HCT116 (cell line): ENCODE measurements around the gene MTHFD2L. TPM values are rescaled to one million over a fixed set of nuclear protein-coding genes. Genes with fewer than 3 reads are reported as not detected.

Experiments
- ATAC-seq: fragments of 200-7000 bp; cut with Tn5 transposase; 2 replicates; pipeline ENCODE4 v1.9.1; 2020; ENCODE audit warnings: mild to moderate bottlenecking, moderate library complexity
- BruUV-seq: library from RNA; stranded (reverse); fragments of 400-500 nt; replicated peaks from 2 replicates; lab custom pipeline; 2021; lab: Mats Ljungman, UMichigan
- CTCF ChIA-PET: fragments of 300-600 bp; sonication (Branson Sonifier 250); formaldehyde crosslinking; loops from one replicate; lab custom pipeline; 2021; ENCODE audit warnings: antibody characterized with exemption; lab: Charles Lee
- POLR2A ChIA-PET: fragments of 300-600, 350-600 bp; sonication (Branson Sonifier 250); formaldehyde crosslinking; loops from one replicate; lab custom pipeline; 2021; ENCODE audit warnings: antibody characterized with exemption; lab: Charles Lee
- RAD21 ChIA-PET, 2 experiments: fragments of 300-600 bp; sonication (Branson Sonifier 250); formaldehyde crosslinking; loops; one replicate each; lab custom pipeline; 2023; ENCODE audit warnings: low total read pairs in 2 of 2; ENCODE audit not compliant: uncharacterized antibody in 2 of 2, unreplicated experiment in 2 of 2, low non-redundant PET in 1 of 2; lab: Charles Lee
- DNase-seq: peaks from one replicate; pipeline ENCODE4 v3.0.0-alpha.2; 2010; ENCODE audit warnings: low read depth, low spot score
- H2AFZ ChIP-seq: fragments of 200-600 bp; shearing (Covaris generic), sonication (generic); 2 replicates; pipeline ENCODE4 v1.6.1; 2017; ENCODE audit warnings: low read depth, mixed run types, mixed read lengths, antibody characterized with exemption, low read length; ENCODE audit not compliant: poor library complexity, severe bottlenecking
- H3K27ac ChIP-seq: 2 replicates; pipeline ENCODE4 v1.5.1; 2012; ENCODE audit warnings: low read depth, low read length
- H3K27me3 ChIP-seq: fragments of 200-600 bp; sonication (generic); 2 replicates; pipeline ENCODE4 v1.6.1; 2016; ENCODE audit warnings: mixed run types, low read length, mixed read lengths; ENCODE audit not compliant: insufficient read depth
- H3K36me3 ChIP-seq, 2 experiments: fragments of 200-500 bp in 1 of 2; fragments of 200-600 bp in 1 of 2; sonication (Bioruptor generic) in 1 of 2; sonication (generic) in 1 of 2; 2 replicates each; pipeline versions ENCODE4 v1.5.1 to v1.6.1; 2014 to 2016; ENCODE audit warnings: low read length in 2 of 2, inconsistent platforms in 1 of 2, mixed read lengths in 1 of 2, mixed run types in 1 of 2; ENCODE audit not compliant: insufficient read depth in 2 of 2, control insufficient read depth in 1 of 2
- H3K4me1 ChIP-seq, 2 experiments: fragments of 200-600 bp in 1 of 2; sonication (generic) in 1 of 2; 2 replicates each; pipeline versions ENCODE4 v1.5.1 to v1.6.1; 2012 to 2017; ENCODE audit warnings: low read length in 2 of 2, inconsistent platforms in 1 of 2, mild to moderate bottlenecking in 1 of 2, mixed read lengths in 1 of 2, mixed run types in 1 of 2, moderate library complexity in 1 of 2; ENCODE audit not compliant: insufficient read depth in 2 of 2, control insufficient read depth in 1 of 2
- H3K4me2 ChIP-seq: fragments of 200-600 bp; sonication (generic); 2 replicates; pipeline ENCODE4 v1.6.1; 2017; ENCODE audit warnings: mixed run types, low read length, mixed read lengths
- H3K4me3 ChIP-seq, 2 experiments: fragments of 200-600 bp in 1 of 2; sonication (generic) in 1 of 2; replicated peaks in 1 of 2; 2 replicates each; pipeline ENCODE4 v1.5.1; 2011 to 2016; ENCODE audit warnings: low read length in 2 of 2, control low read depth in 1 of 2, low read depth in 1 of 2, mild to moderate bottlenecking in 1 of 2, mixed read lengths in 1 of 2, mixed run types in 1 of 2
- H3K79me2 ChIP-seq: fragments of 200-600 bp; sonication (generic); 2 replicates; pipeline ENCODE4 v1.6.1; 2017; ENCODE audit warnings: mild to moderate bottlenecking, mixed run types, low read length, moderate library complexity, mixed read lengths; ENCODE audit not compliant: insufficient read depth
- H3K9ac ChIP-seq: fragments of 200-600 bp; sonication (generic); 2 replicates; pipeline ENCODE4 v1.6.1; 2016; ENCODE audit warnings: low read length, mixed read lengths
- H3K9me2 ChIP-seq: fragments of 200-600 bp; sonication (generic), shearing (Covaris generic); 2 replicates; pipeline ENCODE4 v1.6.1; 2017; ENCODE audit warnings: mixed run types, mild to moderate bottlenecking, moderate library complexity; ENCODE audit not compliant: insufficient read depth
- H3K9me3 ChIP-seq, 2 experiments: fragments of 200-500 bp in 1 of 2; fragments of 200-600 bp in 1 of 2; sonication (Bioruptor generic) in 1 of 2; sonication (generic) in 1 of 2; 2 replicates each; pipeline ENCODE4 v1.6.1; 2014 to 2017; ENCODE audit warnings: low read length in 2 of 2, mixed read lengths in 2 of 2, inconsistent platforms in 1 of 2, low read depth in 1 of 2, mild to moderate bottlenecking in 1 of 2, mixed run types in 1 of 2, moderate library complexity in 1 of 2; ENCODE audit not compliant: control insufficient read depth in 1 of 2, insufficient read depth in 1 of 2
- H4K20me1 ChIP-seq: fragments of 200-600 bp; sonication (generic), shearing (Covaris generic); 2 replicates; pipeline ENCODE4 v1.6.1; 2017; ENCODE audit warnings: mixed run types, mild to moderate bottlenecking, moderate library complexity; ENCODE audit not compliant: insufficient read depth
- EGR1 ChIP-seq: IDR thresholded peaks from 2 replicates; pipeline ENCODE4 v1.6.1; 2012; ENCODE audit warnings: low read depth
- POLR2A ChIP-seq: IDR thresholded peaks from 2 replicates; pipeline ENCODE4 v1.7.0; 2011; ENCODE audit warnings: borderline replicate concordance; ENCODE audit not compliant: insufficient read depth, insufficient read length; ENCODE audit errors: extremely low read depth
- RAD21 ChIP-seq: IDR thresholded peaks from 2 replicates; pipeline ENCODE4 v1.6.1; 2012; ENCODE audit warnings: low read depth, mild to moderate bottlenecking
- SIN3A ChIP-seq: IDR thresholded peaks from 2 replicates; pipeline ENCODE4 v1.6.1; 2012; ENCODE audit warnings: low read depth
- TCF7L2 ChIP-seq: IDR thresholded peaks from 2 replicates; pipeline ENCODE4 v1.7.0; 2011; ENCODE audit warnings: borderline replicate concordance, inconsistent platforms; ENCODE audit not compliant: insufficient read depth, insufficient read length; ENCODE audit errors: extremely low read depth
- ZNF274 ChIP-seq: fragments of 200-500 bp; sonication (Bioruptor generic); IDR thresholded peaks from 2 replicates; pipeline ENCODE4 v1.6.1; 2014; ENCODE audit warnings: mild to moderate bottlenecking, low read depth, low read length, inconsistent platforms
- intact Hi-C: fragments of 100-400 bp; cut with micrococcal nuclease; formaldehyde crosslinking; loops from 2 replicates; pipeline ENCODE4 v1.10.0; 2022
- total RNA-seq: library from RNA; stranded (reverse); gene quantifications from one replicate; pipeline ENCODE4 v1.2.1, GENCODE V29; 2021; ENCODE audit not compliant: unreplicated experiment
- TF ChIP-seq, protein P1 (sequence below): IDR thresholded peaks from 2 replicates; pipeline ENCODE4 v1.6.1; 2011; ENCODE audit warnings: mild to moderate bottlenecking, low read length, moderate library complexity; ENCODE audit not compliant: insufficient replicate concordance; ENCODE audit errors: extremely low read depth
- TF ChIP-seq, protein P2 (sequence below), 3 experiments: fragments of 200-600 bp in 1 of 3; sonication (generic) in 1 of 3; IDR thresholded peaks in 2 of 3; conservative IDR thresholded peaks in 1 of 3; 2 replicates each; pipeline ENCODE4 v1.5.1; 2012 to 2017; ENCODE audit warnings: low read depth in 2 of 3, low read length in 2 of 3, antibody characterized with exemption in 1 of 3, borderline replicate concordance in 1 of 3, control low read depth in 1 of 3, mild to moderate bottlenecking in 1 of 3, mixed read lengths in 1 of 3, mixed run types in 1 of 3, moderate library complexity in 1 of 3; ENCODE audit not compliant: insufficient read depth in 1 of 3
- TF ChIP-seq, protein P3 (sequence below): IDR thresholded peaks from 2 replicates; pipeline ENCODE4 v1.6.1; 2012
- TF ChIP-seq, protein P4 (sequence below): IDR thresholded peaks from 2 replicates; pipeline ENCODE4 v1.6.1; 2012; ENCODE audit warnings: low read depth

MTHFD2L gene
- total RNA-seq, 1 experiment from 2014 or later = 15.0 TPM

DNA sequence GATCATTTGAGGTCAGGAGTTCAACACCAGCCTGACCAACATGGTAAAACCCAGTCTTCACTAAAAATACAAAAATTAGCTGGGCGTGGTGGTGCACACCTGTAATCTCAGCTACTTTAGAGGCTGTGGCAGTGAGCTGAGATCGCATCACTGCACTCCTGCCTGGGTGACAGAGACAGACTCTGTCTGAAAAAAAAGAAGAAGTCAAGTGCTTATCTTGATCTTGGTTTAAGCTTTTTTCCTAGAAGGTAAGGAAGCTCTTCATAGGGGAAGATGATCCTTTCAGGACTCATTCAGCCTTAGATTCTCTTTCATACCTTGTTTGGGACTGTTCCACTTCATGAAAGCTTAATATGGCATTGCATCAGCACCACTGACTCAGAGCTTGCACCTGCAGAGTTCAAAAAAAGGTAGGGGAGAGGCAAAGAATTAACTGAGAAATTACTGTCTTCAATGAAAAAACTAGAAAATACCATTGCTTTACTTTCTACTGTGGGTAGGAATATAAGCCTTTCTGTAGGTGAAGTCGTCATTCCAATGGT is 79.6 kb downstream of the MTHFD2L start (continued):
- TF ChIP-seq, protein P1, sequence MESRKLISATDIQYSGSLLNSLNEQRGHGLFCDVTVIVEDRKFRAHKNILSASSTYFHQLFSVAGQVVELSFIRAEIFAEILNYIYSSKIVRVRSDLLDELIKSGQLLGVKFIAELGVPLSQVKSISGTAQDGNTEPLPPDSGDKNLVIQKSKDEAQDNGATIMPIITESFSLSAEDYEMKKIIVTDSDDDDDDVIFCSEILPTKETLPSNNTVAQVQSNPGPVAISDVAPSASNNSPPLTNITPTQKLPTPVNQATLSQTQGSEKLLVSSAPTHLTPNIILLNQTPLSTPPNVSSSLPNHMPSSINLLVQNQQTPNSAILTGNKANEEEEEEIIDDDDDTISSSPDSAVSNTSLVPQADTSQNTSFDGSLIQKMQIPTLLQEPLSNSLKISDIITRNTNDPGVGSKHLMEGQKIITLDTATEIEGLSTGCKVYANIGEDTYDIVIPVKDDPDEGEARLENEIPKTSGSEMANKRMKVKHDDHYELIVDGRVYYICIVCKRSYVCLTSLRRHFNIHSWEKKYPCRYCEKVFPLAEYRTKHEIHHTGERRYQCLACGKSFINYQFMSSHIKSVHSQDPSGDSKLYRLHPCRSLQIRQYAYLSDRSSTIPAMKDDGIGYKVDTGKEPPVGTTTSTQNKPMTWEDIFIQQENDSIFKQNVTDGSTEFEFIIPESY = no peak

DNA sequence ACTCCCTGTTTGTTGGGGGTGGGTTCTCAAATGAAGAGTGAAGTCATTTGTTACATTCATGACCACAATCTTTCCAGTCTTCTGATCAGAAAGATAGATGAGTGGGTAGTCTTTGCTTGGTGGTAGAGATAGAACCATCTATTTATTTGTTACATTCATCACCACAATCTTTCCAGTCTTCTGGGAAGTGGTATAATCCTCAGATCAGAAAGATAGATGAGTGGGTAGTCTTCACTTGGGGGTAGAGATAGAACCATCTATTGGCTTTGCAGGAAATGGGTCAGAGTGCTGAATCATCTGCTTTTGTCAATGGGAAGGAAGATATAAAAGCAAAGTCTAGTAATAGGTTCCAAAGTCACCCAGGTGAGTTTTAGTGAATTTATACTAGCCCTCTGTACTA is 86.1 kb downstream of the MTHFD2L start:
- ATAC-seq = no peak
- Histone ChIP-seq H4K20me1 (no peaks in the 10 kb centered on the region), H3K79me2 (no peaks in the 10 kb centered on the region), H3K27me3 (no peaks in the 10 kb centered on the region), H3K9ac (no peak overlapping the region), H3K9me3 (no peaks in the 10 kb centered on the region), H3K4me2 (no peak overlapping the region), H3K4me1 (no peaks in the 10 kb centered on the region), H3K27ac (no peak overlapping the region), H3K4me3 (no peak overlapping the region), H3K36me3 (no peaks in the 10 kb centered on the region), H3K9me2 (peaks cover 4% of the 10 kb centered on the region; the same call in 1 of the 2 replicates), H2AFZ (no peak overlapping the region)
- BruUV-seq = no TSS peak
- ChIA-PET RAD21 (no interaction called here), CTCF (no interaction called here), POLR2A (no interaction called here)
- no peak for DNase-seq
- intact Hi-C loops = no loop called here
- no peak for TF ChIP-seq SIN3A
- no peak for TF ChIP-seq ZNF274
- no peak for TF ChIP-seq TCF7L2
- TF ChIP-seq EGR1 = no peak
- TF ChIP-seq, protein P2, sequence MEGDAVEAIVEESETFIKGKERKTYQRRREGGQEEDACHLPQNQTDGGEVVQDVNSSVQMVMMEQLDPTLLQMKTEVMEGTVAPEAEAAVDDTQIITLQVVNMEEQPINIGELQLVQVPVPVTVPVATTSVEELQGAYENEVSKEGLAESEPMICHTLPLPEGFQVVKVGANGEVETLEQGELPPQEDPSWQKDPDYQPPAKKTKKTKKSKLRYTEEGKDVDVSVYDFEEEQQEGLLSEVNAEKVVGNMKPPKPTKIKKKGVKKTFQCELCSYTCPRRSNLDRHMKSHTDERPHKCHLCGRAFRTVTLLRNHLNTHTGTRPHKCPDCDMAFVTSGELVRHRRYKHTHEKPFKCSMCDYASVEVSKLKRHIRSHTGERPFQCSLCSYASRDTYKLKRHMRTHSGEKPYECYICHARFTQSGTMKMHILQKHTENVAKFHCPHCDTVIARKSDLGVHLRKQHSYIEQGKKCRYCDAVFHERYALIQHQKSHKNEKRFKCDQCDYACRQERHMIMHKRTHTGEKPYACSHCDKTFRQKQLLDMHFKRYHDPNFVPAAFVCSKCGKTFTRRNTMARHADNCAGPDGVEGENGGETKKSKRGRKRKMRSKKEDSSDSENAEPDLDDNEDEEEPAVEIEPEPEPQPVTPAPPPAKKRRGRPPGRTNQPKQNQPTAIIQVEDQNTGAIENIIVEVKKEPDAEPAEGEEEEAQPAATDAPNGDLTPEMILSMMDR (IDR thresholded peaks at IDR 0.05 in 2 of 3, conservative IDR thresholded peaks at IDR 0.05 in 1 of 3; ENCODE audit: borderline replicate concordance in 1 of 3, insufficient read depth in 1 of 3, low read depth in 2 of 3, low read length in 2 of 3) = no peak
- TF ChIP-seq, protein P3, sequence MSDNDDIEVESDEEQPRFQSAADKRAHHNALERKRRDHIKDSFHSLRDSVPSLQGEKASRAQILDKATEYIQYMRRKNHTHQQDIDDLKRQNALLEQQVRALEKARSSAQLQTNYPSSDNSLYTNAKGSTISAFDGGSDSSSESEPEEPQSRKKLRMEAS = no peak
- no peak for TF ChIP-seq POLR2A
- no peak for TF ChIP-seq RAD21
- TF ChIP-seq, protein P4, sequence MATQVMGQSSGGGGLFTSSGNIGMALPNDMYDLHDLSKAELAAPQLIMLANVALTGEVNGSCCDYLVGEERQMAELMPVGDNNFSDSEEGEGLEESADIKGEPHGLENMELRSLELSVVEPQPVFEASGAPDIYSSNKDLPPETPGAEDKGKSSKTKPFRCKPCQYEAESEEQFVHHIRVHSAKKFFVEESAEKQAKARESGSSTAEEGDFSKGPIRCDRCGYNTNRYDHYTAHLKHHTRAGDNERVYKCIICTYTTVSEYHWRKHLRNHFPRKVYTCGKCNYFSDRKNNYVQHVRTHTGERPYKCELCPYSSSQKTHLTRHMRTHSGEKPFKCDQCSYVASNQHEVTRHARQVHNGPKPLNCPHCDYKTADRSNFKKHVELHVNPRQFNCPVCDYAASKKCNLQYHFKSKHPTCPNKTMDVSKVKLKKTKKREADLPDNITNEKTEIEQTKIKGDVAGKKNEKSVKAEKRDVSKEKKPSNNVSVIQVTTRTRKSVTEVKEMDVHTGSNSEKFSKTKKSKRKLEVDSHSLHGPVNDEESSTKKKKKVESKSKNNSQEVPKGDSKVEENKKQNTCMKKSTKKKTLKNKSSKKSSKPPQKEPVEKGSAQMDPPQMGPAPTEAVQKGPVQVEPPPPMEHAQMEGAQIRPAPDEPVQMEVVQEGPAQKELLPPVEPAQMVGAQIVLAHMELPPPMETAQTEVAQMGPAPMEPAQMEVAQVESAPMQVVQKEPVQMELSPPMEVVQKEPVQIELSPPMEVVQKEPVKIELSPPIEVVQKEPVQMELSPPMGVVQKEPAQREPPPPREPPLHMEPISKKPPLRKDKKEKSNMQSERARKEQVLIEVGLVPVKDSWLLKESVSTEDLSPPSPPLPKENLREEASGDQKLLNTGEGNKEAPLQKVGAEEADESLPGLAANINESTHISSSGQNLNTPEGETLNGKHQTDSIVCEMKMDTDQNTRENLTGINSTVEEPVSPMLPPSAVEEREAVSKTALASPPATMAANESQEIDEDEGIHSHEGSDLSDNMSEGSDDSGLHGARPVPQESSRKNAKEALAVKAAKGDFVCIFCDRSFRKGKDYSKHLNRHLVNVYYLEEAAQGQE = no peak
